GM12878 (cell line): ENCODE results near the gene HCN4. TPM values are rescaled to one million over a fixed set of nuclear protein-coding genes. Genes with fewer than 3 reads are reported as not detected.

Experiments
- ATAC-seq: fragments of 200-7000 bp; cut with Tn5 transposase; 3 replicates; pipeline ENCODE4 v1.9.1; 2020; ENCODE audit warnings: mild to moderate bottlenecking, moderate library complexity
- BruUV-seq: library from RNA; stranded (reverse); fragments of 400-500 nt; replicated peaks from 2 replicates; lab custom pipeline; 2021; lab: Mats Ljungman, UMichigan
- CTCF ChIA-PET: fragments of 300-600 bp; sonication (Branson Sonifier 250); formaldehyde crosslinking; extraction: SDS; loops from one replicate; lab custom pipeline; 2021; ENCODE audit warnings: inconsistent platforms; lab: Yijun Ruan, JAX
- POLR2A ChIA-PET: fragments of 350-600 bp; formaldehyde crosslinking; extraction: SDS; loops from one replicate; lab custom pipeline; 2021; ENCODE audit warnings: inconsistent platforms; lab: Charles Lee
- RAD21 ChIA-PET: fragments of 300-600 bp; sonication (Branson Sonifier 250); formaldehyde crosslinking; loops from one replicate; lab custom pipeline; 2023; ENCODE audit warnings: antibody characterized with exemption; ENCODE audit not compliant: unreplicated experiment; lab: Charles Lee
- SMC1A ChIA-PET: fragments of 300-600 bp; sonication (Branson Sonifier 250); formaldehyde crosslinking; loops from one replicate; lab custom pipeline; 2023; ENCODE audit not compliant: unreplicated experiment, uncharacterized antibody; lab: Charles Lee
- DNase-seq: peaks from one replicate; pipeline ENCODE4 v3.0.0-alpha.2; 2011; ENCODE audit warnings: low read depth, low spot score
- FAIRE-seq: peaks from 3 replicates; lab custom pipeline; 2011; peaks lifted over from hg19 to GRCh38; lab: Jason Lieb, UNC
- H2AFZ ChIP-seq: 2 replicates; pipeline ENCODE4 v1.6.0; 2011; ENCODE audit warnings: low read depth, low read length, control low read depth; ENCODE audit not compliant: control insufficient read depth
- H3K27ac ChIP-seq: 2 replicates; pipeline ENCODE4 v1.5.1; 2011; ENCODE audit warnings: control low read depth; ENCODE audit not compliant: control insufficient read depth, insufficient read depth
- H3K27me3 ChIP-seq, 2 experiments: replicated peaks in 1 of 2; 2 replicates each; pipeline versions ENCODE4 v1.6.0 to v1.6.1; 2011; ENCODE audit warnings: low read length in 1 of 2; ENCODE audit not compliant: control insufficient read depth in 2 of 2, insufficient read depth in 2 of 2
- H3K36me3 ChIP-seq, 2 experiments: 2 replicates each; pipeline ENCODE4 v1.5.1; 2011; ENCODE audit warnings: low read length in 1 of 2; ENCODE audit not compliant: control insufficient read depth in 2 of 2, insufficient read depth in 2 of 2
- H3K4me1 ChIP-seq: 2 replicates; pipeline ENCODE4 v1.6.1; 2011; ENCODE audit warnings: mild to moderate bottlenecking, low read length, moderate library complexity, mixed read lengths; ENCODE audit not compliant: control insufficient read depth, insufficient read depth
- H3K4me2 ChIP-seq: 2 replicates; pipeline ENCODE4 v1.6.0; 2011; ENCODE audit warnings: control low read depth; ENCODE audit not compliant: control insufficient read depth, insufficient read depth
- H3K4me3 ChIP-seq: fragments of 200-600 bp; sonication (generic); 2 replicates; pipeline ENCODE4 v1.5.1; 2016
- H3K79me2 ChIP-seq: 2 replicates; pipeline ENCODE4 v1.6.0; 2011; ENCODE audit warnings: low read length; ENCODE audit not compliant: control insufficient read depth, insufficient read depth
- H3K9ac ChIP-seq: 2 replicates; pipeline ENCODE4 v1.8.0; 2011; ENCODE audit warnings: low read length, control low read depth, mixed read lengths; ENCODE audit not compliant: control insufficient read depth, insufficient read depth
- H3K9me3 ChIP-seq: replicated peaks from 3 replicates; pipeline ENCODE4 v1.5.1; 2011; ENCODE audit warnings: mild to moderate bottlenecking, low read length; ENCODE audit not compliant: control insufficient read depth, insufficient read depth
- H4K20me1 ChIP-seq: 2 replicates; pipeline ENCODE4 v1.6.0; 2011; ENCODE audit not compliant: control insufficient read depth, insufficient read depth
- CHD2 ChIP-seq: IDR thresholded peaks from 2 replicates; pipeline ENCODE4 v1.6.1; 2011; ENCODE audit warnings: low read depth, low read length, improper control_type of control experiment, borderline replicate concordance
- EZH2 ChIP-seq: IDR thresholded peaks from 2 replicates; pipeline ENCODE4 v1.6.1; 2012; ENCODE audit warnings: low read depth, mild to moderate bottlenecking, control low read depth, inconsistent platforms, low read length, borderline replicate concordance; ENCODE audit not compliant: control insufficient read depth
- KLF5 ChIP-seq: fragments of 450-650 bp; IDR thresholded peaks from 2 replicates; pipeline ENCODE4 v1.6.1; 2014; ENCODE audit warnings: mild to moderate bottlenecking; ENCODE audit not compliant: partially characterized antibody
- MTA2 ChIP-seq: fragments of 450-650 bp; IDR thresholded peaks from 2 replicates; pipeline ENCODE4 v1.6.1; 2016; ENCODE audit warnings: low read depth, mild to moderate bottlenecking, moderate library complexity
- SIX5 ChIP-seq: IDR thresholded peaks from 2 replicates; pipeline ENCODE4 v1.6.1; 2011; ENCODE audit warnings: mild to moderate bottlenecking, low read depth, low read length, moderate library complexity; ENCODE audit not compliant: severe bottlenecking
- STAT1 ChIP-seq: fragments of 450-650 bp; conservative IDR thresholded peaks from 2 replicates; pipeline ENCODE4 v1.6.1; 2014; ENCODE audit warnings: antibody characterized with exemption, mild to moderate bottlenecking
- TCF7 ChIP-seq: IDR thresholded peaks from 2 replicates; pipeline ENCODE4 v1.6.1; 2014; ENCODE audit warnings: antibody characterized with exemption, borderline replicate concordance
- YY1 ChIP-seq: IDR thresholded peaks from 2 replicates; pipeline ENCODE4 v1.6.1; 2011; ENCODE audit warnings: low read depth, mild to moderate bottlenecking, low read length
- ZNF274 ChIP-seq: IDR thresholded peaks from one replicate; pipeline ENCODE4 v1.8.0; 2011; ENCODE audit not compliant: insufficient read length, insufficient read depth
- WGBS: methylation state at CpG from one replicate; pipeline ENCODE4 v1.1.6; 2016; ENCODE audit warnings: low lambda C conversion rate; ENCODE audit not compliant: insufficient replicate concordance, insufficient coverage; ENCODE audit errors: missing lambda C conversion rate; 5-methylcytosine and 5-hydroxymethylcytosine counted together
- in situ Hi-C: fragments of 300-500 bp; cut with MboI; formaldehyde crosslinking; loops from 9 replicates; pipeline ENCODE4 v1.14.3; 2018; ENCODE audit warnings: mixed read lengths
- intact Hi-C: fragments of 100-400 bp; cut with micrococcal nuclease; formaldehyde crosslinking; loops from one replicate; pipeline ENCODE4 v1.14.2; 2022; ENCODE audit not compliant: unreplicated experiment
- polyA plus RNA-seq, 11 experiments: library from polyadenylated mRNA; depleted of rRNA in 4 of 11; unstranded in 6 of 11; stranded (reverse) in 5 of 11; fragments of >200 nt; fragmentation: Nextera tagmentation in 4 of 11; fragmentation: Illumina TruSeq in 1 of 11; extraction: Ambion mirVana in 4 of 11; extraction: Trizol in 1 of 11; gene quantifications; 1 replicate in 1 of 11; 2 replicates in 10 of 11; pipeline versions ENCODE4 v1.2.1 to v1.2.3, GENCODE V29; 2011 to 2016; ENCODE audit warnings: inconsistent platforms in 2 of 11, missing spikeins in 2 of 11, low read depth in 1 of 11
- total RNA-seq, 4 experiments: library from RNA; depleted of rRNA in 3 of 4; stranded (reverse); fragments of >200 nt in 3 of 4; fragmentation: Illumina TruSeq in 1 of 4; extraction: Trizol in 1 of 4; gene quantifications; 2 replicates each; pipeline versions ENCODE4 v1.2.1 to v1.2.3, GENCODE V29; 2013 to 2021
- TF ChIP-seq, protein P1 (sequence below): fragments of 450-650 bp; IDR thresholded peaks from 2 replicates; pipeline ENCODE4 v1.6.1; 2017; ENCODE audit warnings: mild to moderate bottlenecking
- TF ChIP-seq, protein P2 (sequence below): fragments of 450-650 bp; IDR thresholded peaks from 2 replicates; pipeline ENCODE4 v1.6.1; 2017; ENCODE audit warnings: mild to moderate bottlenecking, moderate library complexity
- TF ChIP-seq, protein P3 (sequence below): fragments of 450-650 bp; IDR thresholded peaks from 2 replicates; pipeline ENCODE4 v1.6.1; 2016; ENCODE audit warnings: mild to moderate bottlenecking

The HCN4 gene
- total and polyA plus RNA-seq, 10 of the 15 experiments (the other 5 are each of a cell fraction or from before 2014, with no cell fraction given) = 0.03 to 0.10 TPM; not detected in 8

- no peak for DNase-seq
These were observed 4.5 kb upstream of the HCN4 start for GRCh38 chr15:73373221-73373620.

More at GRCh38 chr15:73373221-73373620, 4.5 kb upstream of the HCN4 start:
- H3K4me2 ChIP-seq = no peak overlapping the region
- no peaks in the 10 kb centered on the region for H3K79me2 ChIP-seq
- in situ Hi-C loops = no loop called here
- H3K4me1 ChIP-seq = no peaks in the 10 kb centered on the region
- FAIRE-seq (no peak), ATAC-seq (no peak)
- CTCF ChIA-PET = no interaction called here
- RAD21 ChIA-PET = no interaction called here
- intact Hi-C loops = no loop called here
- no peak overlapping the region for H3K9ac ChIP-seq
- H3K9me3 ChIP-seq = no peaks in the 10 kb centered on the region
- 0% methylated on average over 1 of the region's 1 CpG for WGBS
- H3K27me3 ChIP-seq = peaks cover 2 to 3% of the 10 kb centered on the region in 2 experiments; a peak in 3 of 4 replicates
- SMC1A ChIA-PET = no interaction called here
- H4K20me1 ChIP-seq = no peaks in the 10 kb centered on the region
- H3K4me3 ChIP-seq = no peak overlapping the region
- no peaks in the 10 kb centered on the region for H3K36me3 ChIP-seq
- no peak overlapping the region for H3K27ac ChIP-seq
- no peak overlapping the region for H2AFZ ChIP-seq
- TF ChIP-seq, protein P1, sequence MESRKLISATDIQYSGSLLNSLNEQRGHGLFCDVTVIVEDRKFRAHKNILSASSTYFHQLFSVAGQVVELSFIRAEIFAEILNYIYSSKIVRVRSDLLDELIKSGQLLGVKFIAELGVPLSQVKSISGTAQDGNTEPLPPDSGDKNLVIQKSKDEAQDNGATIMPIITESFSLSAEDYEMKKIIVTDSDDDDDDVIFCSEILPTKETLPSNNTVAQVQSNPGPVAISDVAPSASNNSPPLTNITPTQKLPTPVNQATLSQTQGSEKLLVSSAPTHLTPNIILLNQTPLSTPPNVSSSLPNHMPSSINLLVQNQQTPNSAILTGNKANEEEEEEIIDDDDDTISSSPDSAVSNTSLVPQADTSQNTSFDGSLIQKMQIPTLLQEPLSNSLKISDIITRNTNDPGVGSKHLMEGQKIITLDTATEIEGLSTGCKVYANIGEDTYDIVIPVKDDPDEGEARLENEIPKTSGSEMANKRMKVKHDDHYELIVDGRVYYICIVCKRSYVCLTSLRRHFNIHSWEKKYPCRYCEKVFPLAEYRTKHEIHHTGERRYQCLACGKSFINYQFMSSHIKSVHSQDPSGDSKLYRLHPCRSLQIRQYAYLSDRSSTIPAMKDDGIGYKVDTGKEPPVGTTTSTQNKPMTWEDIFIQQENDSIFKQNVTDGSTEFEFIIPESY = no peak
- TF ChIP-seq, protein P2, sequence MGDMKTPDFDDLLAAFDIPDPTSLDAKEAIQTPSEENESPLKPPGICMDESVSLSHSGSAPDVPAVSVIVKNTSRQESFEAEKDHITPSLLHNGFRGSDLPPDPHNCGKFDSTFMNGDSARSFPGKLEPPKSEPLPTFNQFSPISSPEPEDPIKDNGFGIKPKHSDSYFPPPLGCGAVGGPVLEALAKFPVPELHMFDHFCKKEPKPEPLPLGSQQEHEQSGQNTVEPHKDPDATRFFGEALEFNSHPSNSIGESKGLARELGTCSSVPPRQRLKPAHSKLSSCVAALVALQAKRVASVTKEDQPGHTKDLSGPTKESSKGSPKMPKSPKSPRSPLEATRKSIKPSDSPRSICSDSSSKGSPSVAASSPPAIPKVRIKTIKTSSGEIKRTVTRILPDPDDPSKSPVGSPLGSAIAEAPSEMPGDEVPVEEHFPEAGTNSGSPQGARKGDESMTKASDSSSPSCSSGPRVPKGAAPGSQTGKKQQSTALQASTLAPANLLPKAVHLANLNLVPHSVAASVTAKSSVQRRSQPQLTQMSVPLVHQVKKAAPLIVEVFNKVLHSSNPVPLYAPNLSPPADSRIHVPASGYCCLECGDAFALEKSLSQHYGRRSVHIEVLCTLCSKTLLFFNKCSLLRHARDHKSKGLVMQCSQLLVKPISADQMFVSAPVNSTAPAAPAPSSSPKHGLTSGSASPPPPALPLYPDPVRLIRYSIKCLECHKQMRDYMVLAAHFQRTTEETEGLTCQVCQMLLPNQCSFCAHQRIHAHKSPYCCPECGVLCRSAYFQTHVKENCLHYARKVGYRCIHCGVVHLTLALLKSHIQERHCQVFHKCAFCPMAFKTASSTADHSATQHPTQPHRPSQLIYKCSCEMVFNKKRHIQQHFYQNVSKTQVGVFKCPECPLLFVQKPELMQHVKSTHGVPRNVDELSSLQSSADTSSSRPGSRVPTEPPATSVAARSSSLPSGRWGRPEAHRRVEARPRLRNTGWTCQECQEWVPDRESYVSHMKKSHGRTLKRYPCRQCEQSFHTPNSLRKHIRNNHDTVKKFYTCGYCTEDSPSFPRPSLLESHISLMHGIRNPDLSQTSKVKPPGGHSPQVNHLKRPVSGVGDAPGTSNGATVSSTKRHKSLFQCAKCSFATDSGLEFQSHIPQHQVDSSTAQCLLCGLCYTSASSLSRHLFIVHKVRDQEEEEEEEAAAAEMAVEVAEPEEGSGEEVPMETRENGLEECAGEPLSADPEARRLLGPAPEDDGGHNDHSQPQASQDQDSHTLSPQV = no peak
- TF ChIP-seq EZH2 = no peak
- no peak for TF ChIP-seq ZNF274
- no peak for TF ChIP-seq CHD2
- no peak for TF ChIP-seq KLF5
- TF ChIP-seq YY1 = no peak
- no peak for TF ChIP-seq TCF7
- TF ChIP-seq, protein P3, sequence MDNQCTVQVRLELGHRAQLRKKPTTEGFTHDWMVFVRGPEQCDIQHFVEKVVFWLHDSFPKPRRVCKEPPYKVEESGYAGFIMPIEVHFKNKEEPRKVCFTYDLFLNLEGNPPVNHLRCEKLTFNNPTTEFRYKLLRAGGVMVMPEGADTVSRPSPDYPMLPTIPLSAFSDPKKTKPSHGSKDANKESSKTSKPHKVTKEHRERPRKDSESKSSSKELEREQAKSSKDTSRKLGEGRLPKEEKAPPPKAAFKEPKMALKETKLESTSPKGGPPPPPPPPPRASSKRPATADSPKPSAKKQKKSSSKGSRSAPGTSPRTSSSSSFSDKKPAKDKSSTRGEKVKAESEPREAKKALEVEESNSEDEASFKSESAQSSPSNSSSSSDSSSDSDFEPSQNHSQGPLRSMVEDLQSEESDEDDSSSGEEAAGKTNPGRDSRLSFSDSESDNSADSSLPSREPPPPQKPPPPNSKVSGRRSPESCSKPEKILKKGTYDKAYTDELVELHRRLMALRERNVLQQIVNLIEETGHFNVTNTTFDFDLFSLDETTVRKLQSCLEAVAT = no peak
- TF ChIP-seq MTA2 = no peak
- no peak for TF ChIP-seq STAT1
- no peak for TF ChIP-seq SIX5
- POLR2A ChIA-PET = no interaction called here
- BruUV-seq = no TSS peak
